B cell (primary cell): Measurements from ENCODE around the gene PRTN3. TPM values are rescaled to one million over a fixed set of nuclear protein-coding genes. Genes with fewer than 3 reads are reported as not detected.

Source experiments
- ATAC-seq: fragments of 200-7000 bp; cut with Tn5 transposase; one replicate; pipeline ENCODE4 v1.10.0; 2021; ENCODE audit warnings: low read depth, mild to moderate bottlenecking, moderate number of reproducible peaks, moderate library complexity
- CTCF ChIA-PET: fragments of 350-600 bp; sonication (Branson Sonifier 250); formaldehyde crosslinking; loops from one replicate; lab custom pipeline; 2021; ENCODE audit warnings: antibody characterized with exemption, inconsistent platforms; lab: Charles Lee
- POLR2A ChIA-PET: fragments of 350-600 bp; sonication (Branson Sonifier 250); formaldehyde crosslinking; loops from one replicate; lab custom pipeline; 2021; ENCODE audit warnings: antibody characterized with exemption; lab: Charles Lee
- DNase-seq: peaks from one replicate; pipeline ENCODE4 v3.0.0; 2013
- H2AFZ ChIP-seq: 2 replicates; pipeline ENCODE4 v1.6.1; 2012; ENCODE audit warnings: mild to moderate bottlenecking, low read depth, low read length; ENCODE audit not compliant: insufficient read depth, poor library complexity, severe bottlenecking
- H3K27ac ChIP-seq, 2 donors: 1 replicate in 1 of 2; 2 replicates in 1 of 2; pipeline ENCODE4 v1.5.1; 2012 to 2013; ENCODE audit warnings: low read length in 2 of 2, mild to moderate bottlenecking in 2 of 2, moderate library complexity in 1 of 2
- H3K27me3 ChIP-seq, 4 experiments: fragments of 200-600 bp in 1 of 4; sonication (generic) in 1 of 4; replicated peaks in 1 of 4; 1 replicate in 2 of 4; 2 replicates in 2 of 4; pipeline versions ENCODE4 v1.6.1 to v1.7.0; 2013 to 2016; ENCODE audit warnings: low read length in 3 of 4, mild to moderate bottlenecking in 2 of 4, mixed read lengths in 1 of 4, moderate library complexity in 1 of 4; ENCODE audit not compliant: insufficient read depth in 4 of 4, control insufficient read depth in 3 of 4; ENCODE audit errors: control extremely low read depth in 1 of 4
- H3K36me3 ChIP-seq, 2 experiments: replicated peaks in 1 of 2; 1 replicate in 1 of 2; 2 replicates in 1 of 2; pipeline versions ENCODE4 v1.6.1 to v1.7.1; 2013; ENCODE audit warnings: low read length in 1 of 2; ENCODE audit not compliant: insufficient read depth in 2 of 2, control insufficient read depth in 1 of 2; ENCODE audit errors: control extremely low read depth in 1 of 2, extremely low read depth in 1 of 2
- H3K4me1 ChIP-seq, 2 donors: fragments of 200-600 bp in 1 of 2; sonication (generic) in 1 of 2; 1 replicate in 1 of 2; 2 replicates in 1 of 2; pipeline versions ENCODE4 v1.5.1 to v1.6.1; 2013 to 2017; ENCODE audit warnings: low read length in 2 of 2; ENCODE audit not compliant: control insufficient read depth in 2 of 2, insufficient read depth in 2 of 2
- H3K4me2 ChIP-seq: replicated peaks from 2 replicates; pipeline ENCODE3; 2012; ENCODE audit warnings: mild to moderate bottlenecking, low read depth, low read length; ENCODE audit not compliant: poor library complexity, severe bottlenecking
- H3K4me3 ChIP-seq, 5 experiments: fragments of 200-600 bp in 1 of 5; sonication (generic) in 1 of 5; 1 replicate in 3 of 5; 2 replicates in 2 of 5; pipeline versions ENCODE4 v1.5.1 to v1.7.0; 2011 to 2016; ENCODE audit warnings: low read length in 4 of 5, mild to moderate bottlenecking in 4 of 5, low read depth in 2 of 5, control low read depth in 1 of 5, moderate library complexity in 1 of 5; ENCODE audit not compliant: insufficient read depth in 1 of 5; ENCODE audit errors: control extremely low read depth in 1 of 5, extremely low read depth in 1 of 5
- H3K79me2 ChIP-seq: fragments of 200-600 bp; sonication (generic); one replicate; pipeline ENCODE4 v1.6.0; 2016; ENCODE audit warnings: low read length; ENCODE audit not compliant: control insufficient read depth, insufficient read depth
- H3K9ac ChIP-seq: fragments of 200-600 bp; sonication (generic); 2 replicates; pipeline ENCODE4 v1.6.1; 2017; ENCODE audit warnings: mild to moderate bottlenecking, low read length, moderate library complexity
- H3K9me3 ChIP-seq, 3 donors: one replicate each; pipeline versions ENCODE4 v1.6.1 to v1.7.1; 2013; ENCODE audit warnings: low read length in 2 of 3; ENCODE audit not compliant: control insufficient read depth in 2 of 3, insufficient read depth in 1 of 3; ENCODE audit errors: control extremely low read depth in 1 of 3
- H4K20me1 ChIP-seq: 2 replicates; pipeline ENCODE4 v1.6.0; 2012; ENCODE audit warnings: mild to moderate bottlenecking, low read length; ENCODE audit not compliant: insufficient read depth, control insufficient read depth, poor library complexity, severe bottlenecking
- H3K27ac Mint-ChIP-seq: one replicate; pipeline ENCODE4 v1.8.0; 2021; ENCODE audit warnings: mixed read lengths
- H3K27me3 Mint-ChIP-seq: one replicate; pipeline ENCODE4 v1.8.0; 2021; ENCODE audit warnings: mixed read lengths
- H3K4me1 Mint-ChIP-seq: one replicate; pipeline ENCODE4 v1.8.0; 2021; ENCODE audit warnings: mixed read lengths
- H3K4me3 Mint-ChIP-seq: one replicate; pipeline ENCODE4 v1.8.0; 2021; ENCODE audit warnings: mixed read lengths
- H3K9me3 Mint-ChIP-seq: one replicate; pipeline ENCODE4 v1.8.0; 2022; ENCODE audit warnings: mixed read lengths; ENCODE audit not compliant: insufficient read depth
- CTCF ChIP-seq: fragments of 200-600 bp; IDR thresholded peaks from one replicate; pipeline ENCODE4 v1.8.0; 2022; ENCODE audit warnings: antibody characterized with exemption, mild to moderate bottlenecking
- EZH2 ChIP-seq: IDR thresholded peaks from 2 replicates; pipeline ENCODE4 v1.6.1; 2012; ENCODE audit warnings: borderline replicate concordance, low read depth, mild to moderate bottlenecking, moderate library complexity, low read length; ENCODE audit not compliant: insufficient read depth, poor library complexity, severe bottlenecking
- WGBS: methylation state at CpG from one replicate; pipeline ENCODE4 v1.1.5; 2013; ENCODE audit warnings: missing lambda C conversion rate; ENCODE audit not compliant: insufficient coverage; 5-methylcytosine and 5-hydroxymethylcytosine counted together
- intact Hi-C: fragments of 100-400 bp; cut with micrococcal nuclease; formaldehyde crosslinking; loops from one replicate; pipeline ENCODE4 v1.10.0; 2022
- polyA plus RNA-seq: library from polyadenylated mRNA; depleted of rRNA; stranded (reverse); fragments of >200 nt; gene quantifications from 2 replicates; pipeline ENCODE4 v1.2.3, GENCODE V29; 2012
- total RNA-seq, 2 donors: library from RNA; stranded (reverse); fragments of 120-200 nt in 1 of 2; gene quantifications; 1 replicate in 1 of 2; 2 replicates in 1 of 2; pipeline versions ENCODE4 v1.2.3 to v1.2.4, GENCODE V29; 2013 to 2022

The PRTN3 gene
- total and polyA plus RNA-seq, 2 donors (not counting 1 experiment from before 2014, with no cell fraction given): not detected

- H3K4me2 ChIP-seq: no peak overlapping the region
- DNase-seq: no peak
- Mint-ChIP-seq H3K27me3 (no peaks in the 10 kb centered on the region), H3K9me3 (no peaks in the 10 kb centered on the region), H3K4me3 (no peak overlapping the region), H3K27ac (peak overlapping the region; percentile 32), H3K4me1 (peaks cover 25% of the 10 kb centered on the region)
- no peak overlapping the region for H3K9ac ChIP-seq
- peaks cover 19% of the 10 kb centered on the region for H3K79me2 ChIP-seq
- intact Hi-C loops: no loop called here
- H3K4me1 ChIP-seq: peaks cover 5 to 25% of the 10 kb centered on the region in 2 donors
- ChIA-PET CTCF (interaction anchor here (1.5 kb wide), 1 partner anchor 11 kb away, joined by 4 read pairs; no protein-coding TSS in a partner anchor), POLR2A (interaction anchor here (1.8 to 2.0 kb wide), 2 partner anchors 10 to 12 kb away, joined by 4 to 9 read pairs; no protein-coding TSS in a partner anchor)
- no peaks in the 10 kb centered on the region for H3K27me3 ChIP-seq
- no peak overlapping the region for H2AFZ ChIP-seq
- no peaks in the 10 kb centered on the region for H3K9me3 ChIP-seq
- H4K20me1 ChIP-seq: peaks cover 46% of the 10 kb centered on the region
- no peak overlapping the region for H3K27ac ChIP-seq
- H3K36me3 ChIP-seq: peaks cover 0 to 39% of the 10 kb centered on the region in 2 experiments
- 89% methylated on average over 6 of the region's 10 CpGs for WGBS
- TF ChIP-seq EZH2 (no peak), CTCF (no peak)
- ATAC-seq: no peak
- H3K4me3 ChIP-seq: no peak overlapping the region
Observed at GRCh38 chr19:896434-896833, 55.6 kb downstream of the PRTN3 start.

- Mint-ChIP-seq H3K4me3 (no peak overlapping the region), H3K4me1 (peaks cover 25% of the 10 kb centered on the region), H3K27ac (no peak overlapping the region), H3K27me3 (no peaks in the 10 kb centered on the region), H3K9me3 (no peaks in the 10 kb centered on the region)
- H3K27ac ChIP-seq: no peak overlapping the region
- no peak overlapping the region for H3K4me2 ChIP-seq
- H4K20me1 ChIP-seq: peaks cover 48% of the 10 kb centered on the region
- WGBS: 99% methylated on average over 9 of the region's 11 CpGs
- no peak for ATAC-seq
- intact Hi-C loops: no loop called here
- peaks cover 3 to 22% of the 10 kb centered on the region in 2 donors for H3K4me1 ChIP-seq
- H2AFZ ChIP-seq: no peak overlapping the region
- H3K9ac ChIP-seq: no peak overlapping the region
- TF ChIP-seq CTCF: no peak
- no peak for TF ChIP-seq EZH2
- no peaks in the 10 kb centered on the region for H3K9me3 ChIP-seq
- H3K36me3 ChIP-seq: peaks cover 0 to 45% of the 10 kb centered on the region in 2 experiments
- peaks cover 20% of the 10 kb centered on the region for H3K79me2 ChIP-seq
- no peak overlapping the region for H3K4me3 ChIP-seq
- H3K27me3 ChIP-seq: no peaks in the 10 kb centered on the region
- ChIA-PET CTCF (interaction anchor here (1.3 to 1.5 kb wide), 3 partner anchors 11 to 33 kb away, joined by 4 to 5 read pairs (median 4); no protein-coding TSS in a partner anchor), POLR2A (interaction anchor here (1.8 to 2.0 kb wide), 2 partner anchors 10 to 12 kb away, joined by 4 to 9 read pairs; no protein-coding TSS in a partner anchor)
- DNase-seq: no peak
Observed at GRCh38 chr19:896999-897398, 56.2 kb downstream of the PRTN3 start.
